Measurements from ENCODE around the gene KCTD5.
"Not testable (repeated sequence)": the region's sequence is repeated elsewhere in the genome, so short reads cannot be mapped to it uniquely, and the experiment has no call there.

The KCTD5 gene

GRCh38 chr16:2686912-2687507 is 4.7 kb downstream of the KCTD5 start:
- Histone ChIP-seq H3K27me3 (ENCODE audit: control insufficient read depth in 5 of 5, insufficient read depth in 4 of 5, low read length in 5 of 5) (no peaks in the 10 kb centered on the region), H3K9ac (ENCODE audit: low read length in 5 of 5) (peak overlapping the region in 1 of 5 donors; percentile 61), H3K9me3 (ENCODE audit: control insufficient read depth in 5 of 5, low read length in 5 of 5) (no peaks in the 10 kb centered on the region), H3K4me1 (ENCODE audit: control insufficient read depth in 5 of 5, insufficient read depth in 5 of 5, low read length in 5 of 5) (peaks cover 3 to 51% (median 32%) of the 10 kb centered on the region in 5 donors), H3K27ac (ENCODE audit: low read depth, low read length) (no peak overlapping the region), H3K4me3 (ENCODE audit: low read depth in 1 of 5, low read length in 5 of 5) (peak overlapping the region in 2 of 5 donors; percentile 9 to 14), H3K36me3 (ENCODE audit: control insufficient read depth in 5 of 5, insufficient read depth in 5 of 5, low read length in 5 of 5) (peaks cover 0 to 17% (median 9%) of the 10 kb centered on the region in 5 donors)

- peaks cover 4 to 55% (median 37%) of the 10 kb centered on the region in 5 donors for H3K4me1 ChIP-seq (ENCODE audit: control insufficient read depth in 5 of 5, insufficient read depth in 5 of 5, low read length in 5 of 5)
- peak overlapping the region in 1 of 5 donors; percentile 9 for H3K4me3 ChIP-seq (ENCODE audit: low read depth in 1 of 5, low read length in 5 of 5)
- H3K27ac ChIP-seq (ENCODE audit: low read depth, low read length) = no peak overlapping the region
- H3K9me3 ChIP-seq (ENCODE audit: control insufficient read depth in 5 of 5, low read length in 5 of 5) = no peaks in the 10 kb centered on the region
- no peaks in the 10 kb centered on the region for H3K27me3 ChIP-seq (ENCODE audit: control insufficient read depth in 5 of 5, insufficient read depth in 4 of 5, low read length in 5 of 5)
- peak overlapping the region in 1 of 5 donors; percentile 61 for H3K9ac ChIP-seq (ENCODE audit: low read length in 5 of 5)
- H3K36me3 ChIP-seq (ENCODE audit: control insufficient read depth in 5 of 5, insufficient read depth in 5 of 5, low read length in 5 of 5) = peaks cover 0 to 24% (median 9%) of the 10 kb centered on the region in 5 donors
Measured at GRCh38 chr16:2687531-2688308, 5.4 kb downstream of the KCTD5 start.

GRCh38 chr16:2689422-2689821 is 7.1 kb downstream of the KCTD5 start:
- peaks cover 4 to 52% (median 36%) of the 10 kb centered on the region in 5 donors for H3K4me1 ChIP-seq (ENCODE audit: control insufficient read depth in 5 of 5, insufficient read depth in 5 of 5, low read length in 5 of 5)
- peaks cover 0 to 24% (median 9%) of the 10 kb centered on the region in 5 donors for H3K36me3 ChIP-seq (ENCODE audit: control insufficient read depth in 5 of 5, insufficient read depth in 5 of 5, low read length in 5 of 5)
- H3K4me3 ChIP-seq (ENCODE audit: low read depth in 1 of 5, low read length in 5 of 5); H3K9me3 ChIP-seq (ENCODE audit: control insufficient read depth in 5 of 5, low read length in 5 of 5); H3K9ac ChIP-seq (ENCODE audit: low read length in 5 of 5); H3K27ac ChIP-seq (ENCODE audit: low read depth, low read length); H3K27me3 ChIP-seq (ENCODE audit: control insufficient read depth in 5 of 5, insufficient read depth in 4 of 5, low read length in 5 of 5): not testable (repeated sequence)

- no peaks in the 10 kb centered on the region for H3K27me3 ChIP-seq (ENCODE audit: control insufficient read depth in 5 of 5, insufficient read depth in 4 of 5, low read length in 5 of 5)
- H3K4me1 ChIP-seq (ENCODE audit: control insufficient read depth in 5 of 5, insufficient read depth in 5 of 5, low read length in 5 of 5) = peaks cover 4 to 46% (median 36%) of the 10 kb centered on the region in 5 donors
- H3K4me3 ChIP-seq (ENCODE audit: low read depth in 1 of 5, low read length in 5 of 5) = no peak overlapping the region
- peak overlapping the region in 1 of 5 donors; percentile 1 for H3K9ac ChIP-seq (ENCODE audit: low read length in 5 of 5)
- H3K27ac ChIP-seq (ENCODE audit: low read depth, low read length) = no peak overlapping the region
- H3K36me3 ChIP-seq (ENCODE audit: control insufficient read depth in 5 of 5, insufficient read depth in 5 of 5, low read length in 5 of 5) = peaks cover 0 to 24% (median 9%) of the 10 kb centered on the region in 5 donors
- no peaks in the 10 kb centered on the region for H3K9me3 ChIP-seq (ENCODE audit: control insufficient read depth in 5 of 5, low read length in 5 of 5)
Measured at GRCh38 chr16:2689968-2690801, 7.9 kb downstream of the KCTD5 start.

- H3K4me3 ChIP-seq (ENCODE audit: low read depth in 1 of 5, low read length in 5 of 5) = no peak overlapping the region
- H3K36me3 ChIP-seq (ENCODE audit: control insufficient read depth in 5 of 5, insufficient read depth in 5 of 5, low read length in 5 of 5) = peaks cover 0 to 24% (median 9%) of the 10 kb centered on the region in 5 donors
- H3K27ac ChIP-seq (ENCODE audit: low read depth, low read length) = no peak overlapping the region
- H3K27me3 ChIP-seq (ENCODE audit: control insufficient read depth in 5 of 5, insufficient read depth in 4 of 5, low read length in 5 of 5) = no peaks in the 10 kb centered on the region
- H3K9me3 ChIP-seq (ENCODE audit: control insufficient read depth in 5 of 5, low read length in 5 of 5) = no peaks in the 10 kb centered on the region
- no peak overlapping the region for H3K9ac ChIP-seq (ENCODE audit: low read length in 5 of 5)
- H3K4me1 ChIP-seq (ENCODE audit: control insufficient read depth in 5 of 5, insufficient read depth in 5 of 5, low read length in 5 of 5) = peaks cover 4 to 46% (median 36%) of the 10 kb centered on the region in 5 donors
Measured at GRCh38 chr16:2690852-2691251, 8.5 kb downstream of the KCTD5 start.

- peak overlapping the region in 1 of 5 donors; percentile 31 for H3K9ac ChIP-seq (ENCODE audit: low read length in 5 of 5)
Measured at GRCh38 chr16:2691491-2692248, 9.3 kb downstream of the KCTD5 start.

GRCh38 chr16:2692251-2692947 is 10.1 kb downstream of the KCTD5 start:
- H3K4me3 ChIP-seq (ENCODE audit: low read depth in 1 of 5, low read length in 5 of 5) = no peak overlapping the region
- peaks cover 4 to 40% (median 30%) of the 10 kb centered on the region in 5 donors for H3K4me1 ChIP-seq (ENCODE audit: control insufficient read depth in 5 of 5, insufficient read depth in 5 of 5, low read length in 5 of 5)
- H3K27ac ChIP-seq (ENCODE audit: low read depth, low read length) = no peak overlapping the region
- no peaks in the 10 kb centered on the region for H3K27me3 ChIP-seq (ENCODE audit: control insufficient read depth in 5 of 5, insufficient read depth in 4 of 5, low read length in 5 of 5)
- peaks cover 0 to 34% (median 16%) of the 10 kb centered on the region in 5 donors for H3K36me3 ChIP-seq (ENCODE audit: control insufficient read depth in 5 of 5, insufficient read depth in 5 of 5, low read length in 5 of 5)
- no peaks in the 10 kb centered on the region for H3K9me3 ChIP-seq (ENCODE audit: control insufficient read depth in 5 of 5, low read length in 5 of 5)
- H3K9ac ChIP-seq (ENCODE audit: low read length in 5 of 5) = no peak overlapping the region

More at GRCh38 chr16:2691491-2692248, 9.3 kb downstream of the KCTD5 start:
- H3K27ac ChIP-seq (ENCODE audit: low read depth, low read length) = no peak overlapping the region
- no peaks in the 10 kb centered on the region for H3K9me3 ChIP-seq (ENCODE audit: control insufficient read depth in 5 of 5, low read length in 5 of 5)
- H3K36me3 ChIP-seq (ENCODE audit: control insufficient read depth in 5 of 5, insufficient read depth in 5 of 5, low read length in 5 of 5) = peaks cover 0 to 27% (median 9%) of the 10 kb centered on the region in 5 donors
- H3K4me1 ChIP-seq (ENCODE audit: control insufficient read depth in 5 of 5, insufficient read depth in 5 of 5, low read length in 5 of 5) = peaks cover 4 to 45% (median 35%) of the 10 kb centered on the region in 5 donors
- no peak overlapping the region for H3K4me3 ChIP-seq (ENCODE audit: low read depth in 1 of 5, low read length in 5 of 5)
- no peaks in the 10 kb centered on the region for H3K27me3 ChIP-seq (ENCODE audit: control insufficient read depth in 5 of 5, insufficient read depth in 4 of 5, low read length in 5 of 5)

- no peak overlapping the region for H3K27ac ChIP-seq (ENCODE audit: low read depth, low read length)
- H3K4me3 ChIP-seq (ENCODE audit: low read depth in 1 of 5, low read length in 5 of 5) = no peak overlapping the region
- peak overlapping the region in 1 of 5 donors; percentile 26 for H3K9ac ChIP-seq (ENCODE audit: low read length in 5 of 5)
- H3K4me1 ChIP-seq (ENCODE audit: control insufficient read depth in 5 of 5, insufficient read depth in 5 of 5, low read length in 5 of 5) = peaks cover 4 to 35% (median 25%) of the 10 kb centered on the region in 5 donors
- no peaks in the 10 kb centered on the region for H3K9me3 ChIP-seq (ENCODE audit: control insufficient read depth in 5 of 5, low read length in 5 of 5)
- peaks cover 0 to 41% (median 23%) of the 10 kb centered on the region in 5 donors for H3K36me3 ChIP-seq (ENCODE audit: control insufficient read depth in 5 of 5, insufficient read depth in 5 of 5, low read length in 5 of 5)
- no peaks in the 10 kb centered on the region for H3K27me3 ChIP-seq (ENCODE audit: control insufficient read depth in 5 of 5, insufficient read depth in 4 of 5, low read length in 5 of 5)
Measured at GRCh38 chr16:2692948-2693651, 10.8 kb downstream of the KCTD5 start.

All from subcutaneous abdominal adipose tissue (tissue), 5 donors.